Stimulated activated CD4-positive, alpha-beta T cell treated with anti-CD3 and anti-CD28 coated beads, Interleukin-1b, Interleukin-23, amount 100 ng/mL, for 1 hour (primary cell): ENCODE measurements around the gene IMMP2L.
"Not testable (repeated sequence)": the region's sequence is repeated elsewhere in the genome, so short reads cannot be mapped to it uniquely, and the experiment has no call there.

Source experiments
- DNase-seq, 2 donors: peaks; one replicate each; pipeline ENCODE4 v3.0.0-alpha.2; 2020; ENCODE audit warnings: low read depth in 2 of 2

IMMP2L gene

GRCh38 chr7:111264981-111265380 lies 297.3 kb downstream of the IMMP2L start:
- no peak for DNase-seq

- no peak for DNase-seq
Measured at GRCh38 chr7:111264111-111264868, 298.0 kb downstream of the IMMP2L start.

- DNase-seq, result no peak
Measured at GRCh38 chr7:111262293-111263116, 299.8 kb downstream of the IMMP2L start.

- no peak for DNase-seq
Measured at GRCh38 chr7:111261496-111261895, 300.8 kb downstream of the IMMP2L start.

GRCh38 chr7:111259991-111260390 lies 302.3 kb downstream of the IMMP2L start:
- DNase-seq, result no peak

GRCh38 chr7:111256391-111256790 lies 305.9 kb downstream of the IMMP2L start:
- no peak for DNase-seq

GRCh38 chr7:111255576-111255975 lies 306.7 kb downstream of the IMMP2L start:
- DNase-seq, result no peak

- not testable (repeated sequence) for DNase-seq
Measured at GRCh38 chr7:111251365-111251764, 310.9 kb downstream of the IMMP2L start.

- DNase-seq, result not testable (repeated sequence)
Measured at GRCh38 chr7:111249807-111250206, 312.5 kb downstream of the IMMP2L start.

- DNase-seq, result no peak
Measured at GRCh38 chr7:111242141-111242755, 320.0 kb downstream of the IMMP2L start.

- DNase-seq, result no peak
Measured at GRCh38 chr7:111240371-111240770, 321.9 kb downstream of the IMMP2L start.

GRCh38 chr7:111239437-111239836 lies 322.9 kb downstream of the IMMP2L start:
- no peak for DNase-seq

- no peak for DNase-seq
Measured at GRCh38 chr7:111238886-111239285, 323.4 kb downstream of the IMMP2L start.

GRCh38 chr7:111235709-111236108 lies 326.6 kb downstream of the IMMP2L start:
- no peak for DNase-seq

- no peak for DNase-seq
Measured at GRCh38 chr7:111232249-111233084, 329.8 kb downstream of the IMMP2L start.

- DNase-seq, result no peak
Measured at GRCh38 chr7:111229916-111230315, 332.4 kb downstream of the IMMP2L start.

GRCh38 chr7:111229181-111229740 lies 333.0 kb downstream of the IMMP2L start:
- DNase-seq, result no peak

- DNase-seq, result no peak
Measured at GRCh38 chr7:111228437-111228836, 333.9 kb downstream of the IMMP2L start.

- DNase-seq, result no peak
Measured at GRCh38 chr7:111226800-111227199, 335.5 kb downstream of the IMMP2L start.

GRCh38 chr7:111224354-111225231 lies 337.7 kb downstream of the IMMP2L start:
- DNase-seq, result no peak
